HepG2 (cell line): ENCODE results near the gene ZNF652. TPM values are rescaled to one million over a fixed set of nuclear protein-coding genes. Genes with fewer than 3 reads are reported as not detected.

Experiments
- AKAP8 ChIP-seq: sonication (generic); formaldehyde crosslinking; IDR thresholded peaks from 2 replicates; pipeline ENCODE4 v1.5.1; 2020; ENCODE audit warnings: mild to moderate bottlenecking, missing genetic modification reagents
- ATRX ChIP-seq: sonication (generic); formaldehyde crosslinking; IDR thresholded peaks from 2 replicates; pipeline ENCODE4 v1.4.0; 2020; ENCODE audit warnings: missing genetic modification reagents, borderline replicate concordance
- CREBL2 ChIP-seq: sonication (generic); formaldehyde crosslinking; IDR thresholded peaks from 2 replicates; pipeline ENCODE4 v1.8.1; 2023; ENCODE audit warnings: missing genetic modification reagents, mild to moderate bottlenecking, borderline replicate concordance
- ESRRA ChIP-seq: sonication (generic); formaldehyde crosslinking; IDR thresholded peaks from 2 replicates; pipeline ENCODE4 v1.5.1; 2020; ENCODE audit warnings: mild to moderate bottlenecking, low read depth, missing genetic modification reagents
- FOXK1 ChIP-seq: sonication (generic); formaldehyde crosslinking; IDR thresholded peaks from 2 replicates; pipeline ENCODE4 v1.4.0; 2020; ENCODE audit warnings: low read depth, missing genetic modification reagents, borderline replicate concordance
- GABPA ChIP-seq, 2 experiments: IDR thresholded peaks; 2 replicates each; pipeline ENCODE4 v1.6.1; 2011 to 2016; ENCODE audit warnings: low read depth in 2 of 2, low read length in 1 of 2, missing biosample characterization in 1 of 2, missing genetic modification characterization in 1 of 2
- HIVEP1 ChIP-seq: sonication (generic); formaldehyde crosslinking; IDR thresholded peaks from 2 replicates; pipeline ENCODE4 v1.4.0; 2020; ENCODE audit warnings: mild to moderate bottlenecking, missing genetic modification reagents
- KLF15 ChIP-seq: sonication (generic); formaldehyde crosslinking; IDR thresholded peaks from 2 replicates; pipeline ENCODE4 v1.8.1; 2023; ENCODE audit warnings: borderline replicate concordance, mild to moderate bottlenecking, inconsistent platforms, missing genetic modification reagents, mixed read lengths
- MAFF ChIP-seq: IDR thresholded peaks from 2 replicates; pipeline ENCODE4 v1.6.1; 2011; ENCODE audit warnings: low read depth, low read length, improper control_type of control experiment
- MED8 ChIP-seq: sonication (generic); formaldehyde crosslinking; IDR thresholded peaks from 2 replicates; pipeline ENCODE4 v1.8.1; 2023; ENCODE audit warnings: mild to moderate bottlenecking, missing genetic modification reagents; ENCODE audit not compliant: insufficient replicate concordance
- PPARG ChIP-seq: conservative IDR thresholded peaks from 2 replicates; pipeline ENCODE4 v1.6.1; 2016; ENCODE audit warnings: missing biosample characterization, missing genetic modification reagents
- SMC3 ChIP-seq: IDR thresholded peaks from 2 replicates; pipeline ENCODE4 v1.6.1; 2011; ENCODE audit warnings: low read length, improper control_type of control experiment
- STAG1 ChIP-seq: sonication (generic); formaldehyde crosslinking; IDR thresholded peaks from 2 replicates; pipeline ENCODE4 v1.4.0; 2020; ENCODE audit warnings: missing genetic modification reagents
- TFE3 ChIP-seq: IDR thresholded peaks from 2 replicates; pipeline ENCODE4 v1.6.1; 2016
- ZBTB38 ChIP-seq: sonication (generic); formaldehyde crosslinking; IDR thresholded peaks from 2 replicates; pipeline ENCODE4 v1.5.1; 2020; ENCODE audit warnings: mild to moderate bottlenecking, missing genetic modification reagents
- ZNF224 ChIP-seq: sonication (generic); formaldehyde crosslinking; IDR thresholded peaks from 2 replicates; pipeline ENCODE4 v1.5.0; 2020; ENCODE audit warnings: mild to moderate bottlenecking, missing genetic modification reagents
- ZNF552 ChIP-seq: sonication (generic); formaldehyde crosslinking; IDR thresholded peaks from 2 replicates; pipeline ENCODE4 v1.9.0; 2022; ENCODE audit warnings: missing genetic modification reagents, mild to moderate bottlenecking, borderline replicate concordance
- polyA plus RNA-seq, 8 experiments: library from polyadenylated mRNA; depleted of rRNA in 3 of 8; stranded (reverse) in 7 of 8; unstranded in 1 of 8; fragments of >200 nt; fragmentation: Illumina TruSeq in 4 of 8; extraction: Trizol in 4 of 8; gene quantifications; 2 replicates each; pipeline versions ENCODE4 v1.2.1 to v1.2.3, GENCODE V29; 2011 to 2016; ENCODE audit warnings: low read depth in 4 of 8, missing spikeins in 1 of 8, mixed read lengths in 1 of 8; ENCODE audit not compliant: insufficient read depth in 1 of 8
- total RNA-seq, 5 experiments: library from RNA; depleted of rRNA; stranded (reverse); fragments of >200 nt; fragmentation: Illumina TruSeq; extraction: Trizol; gene quantifications; 2 replicates each; pipeline ENCODE4 v1.2.3, GENCODE V29; 2016; ENCODE audit warnings: low read depth in 1 of 5
- TF ChIP-seq, protein P1 (sequence below): sonication (generic); formaldehyde crosslinking; IDR thresholded peaks from 2 replicates; pipeline ENCODE4 v1.5.0; 2020; ENCODE audit warnings: mild to moderate bottlenecking, low read depth, missing genetic modification reagents, borderline replicate concordance
- TF ChIP-seq, protein P2 (sequence below): sonication (generic); formaldehyde crosslinking; IDR thresholded peaks from 2 replicates; pipeline ENCODE4 v1.4.0; 2020; ENCODE audit warnings: mild to moderate bottlenecking, missing genetic modification reagents

Gene ZNF652
- total and polyA plus RNA-seq, 2 of the 13 experiments (the other 11 are each of a cell fraction or from before 2014, with no cell fraction given): 16.2 to 30.2 TPM

- no peak for TF ChIP-seq STAG1 (CRISPR knock-in tag)
- TF ChIP-seq, protein P1, sequence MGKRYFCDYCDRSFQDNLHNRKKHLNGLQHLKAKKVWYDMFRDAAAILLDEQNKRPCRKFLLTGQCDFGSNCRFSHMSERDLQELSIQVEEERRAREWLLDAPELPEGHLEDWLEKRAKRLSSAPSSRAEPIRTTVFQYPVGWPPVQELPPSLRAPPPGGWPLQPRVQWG (CRISPR knock-in tag): no peak
- no peak; the same call in 1 of the 2 replicates for TF ChIP-seq FOXK1 (CRISPR knock-in tag)
- no peak for TF ChIP-seq PPARG (CRISPR knock-in tag)
- TF ChIP-seq ESRRA (CRISPR knock-in tag): 0 out of 2 replicates have a peak, but pooled peaks have one; percentile 57
- TF ChIP-seq, protein P2, sequence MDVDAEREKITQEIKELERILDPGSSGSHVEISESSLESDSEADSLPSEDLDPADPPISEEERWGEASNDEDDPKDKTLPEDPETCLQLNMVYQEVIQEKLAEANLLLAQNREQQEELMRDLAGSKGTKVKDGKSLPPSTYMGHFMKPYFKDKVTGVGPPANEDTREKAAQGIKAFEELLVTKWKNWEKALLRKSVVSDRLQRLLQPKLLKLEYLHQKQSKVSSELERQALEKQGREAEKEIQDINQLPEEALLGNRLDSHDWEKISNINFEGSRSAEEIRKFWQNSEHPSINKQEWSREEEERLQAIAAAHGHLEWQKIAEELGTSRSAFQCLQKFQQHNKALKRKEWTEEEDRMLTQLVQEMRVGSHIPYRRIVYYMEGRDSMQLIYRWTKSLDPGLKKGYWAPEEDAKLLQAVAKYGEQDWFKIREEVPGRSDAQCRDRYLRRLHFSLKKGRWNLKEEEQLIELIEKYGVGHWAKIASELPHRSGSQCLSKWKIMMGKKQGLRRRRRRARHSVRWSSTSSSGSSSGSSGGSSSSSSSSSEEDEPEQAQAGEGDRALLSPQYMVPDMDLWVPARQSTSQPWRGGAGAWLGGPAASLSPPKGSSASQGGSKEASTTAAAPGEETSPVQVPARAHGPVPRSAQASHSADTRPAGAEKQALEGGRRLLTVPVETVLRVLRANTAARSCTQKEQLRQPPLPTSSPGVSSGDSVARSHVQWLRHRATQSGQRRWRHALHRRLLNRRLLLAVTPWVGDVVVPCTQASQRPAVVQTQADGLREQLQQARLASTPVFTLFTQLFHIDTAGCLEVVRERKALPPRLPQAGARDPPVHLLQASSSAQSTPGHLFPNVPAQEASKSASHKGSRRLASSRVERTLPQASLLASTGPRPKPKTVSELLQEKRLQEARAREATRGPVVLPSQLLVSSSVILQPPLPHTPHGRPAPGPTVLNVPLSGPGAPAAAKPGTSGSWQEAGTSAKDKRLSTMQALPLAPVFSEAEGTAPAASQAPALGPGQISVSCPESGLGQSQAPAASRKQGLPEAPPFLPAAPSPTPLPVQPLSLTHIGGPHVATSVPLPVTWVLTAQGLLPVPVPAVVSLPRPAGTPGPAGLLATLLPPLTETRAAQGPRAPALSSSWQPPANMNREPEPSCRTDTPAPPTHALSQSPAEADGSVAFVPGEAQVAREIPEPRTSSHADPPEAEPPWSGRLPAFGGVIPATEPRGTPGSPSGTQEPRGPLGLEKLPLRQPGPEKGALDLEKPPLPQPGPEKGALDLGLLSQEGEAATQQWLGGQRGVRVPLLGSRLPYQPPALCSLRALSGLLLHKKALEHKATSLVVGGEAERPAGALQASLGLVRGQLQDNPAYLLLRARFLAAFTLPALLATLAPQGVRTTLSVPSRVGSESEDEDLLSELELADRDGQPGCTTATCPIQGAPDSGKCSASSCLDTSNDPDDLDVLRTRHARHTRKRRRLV: no peak
- 0 out of 2 replicates have a peak, but pooled peaks have one; percentile 34 for TF ChIP-seq ZBTB38
- TF ChIP-seq MED8 (CRISPR knock-in tag): peak; percentile 75
- no peak for TF ChIP-seq ZNF224 (CRISPR knock-in tag)
- TF ChIP-seq CREBL2 (CRISPR knock-in tag): no peak
- TF ChIP-seq ZNF552 (CRISPR knock-in tag): no peak
- peak; percentile 91 for TF ChIP-seq HIVEP1 (CRISPR knock-in tag)
- no peak for TF ChIP-seq GABPA (IDR thresholded peaks at IDR 0.05; ENCODE audit: low read depth, low read length)
- no peak for TF ChIP-seq GABPA (CRISPR knock-in tag; IDR thresholded peaks at IDR 0.05; ENCODE audit: low read depth)
- no peak for TF ChIP-seq AKAP8 (CRISPR knock-in tag)
- TF ChIP-seq SMC3: no peak
- no peak for TF ChIP-seq MAFF
- no peak for TF ChIP-seq KLF15 (CRISPR knock-in tag)
- TF ChIP-seq ATRX: no peak
- TF ChIP-seq TFE3: no peak
Measured at GRCh38 chr17:49361902-49362722, at the start of gene ZNF652 (continued).
